HepG2 (cell line): Measurements from ENCODE around the gene NKD1. TPM values are rescaled to one million over a fixed set of nuclear protein-coding genes. Genes with fewer than 3 reads are reported as not detected.

Experiments used
- ATAC-seq: fragments of 200-7000 bp; cut with Tn5 transposase; 3 replicates; pipeline ENCODE4 v1.9.1; 2020; ENCODE audit warnings: mild to moderate bottlenecking, moderate library complexity
- BruUV-seq: library from RNA; stranded (reverse); fragments of 400-500 nt; replicated peaks from 2 replicates; lab custom pipeline; 2021; lab: Mats Ljungman, UMichigan
- CTCF ChIA-PET: fragments of 300-600 bp; formaldehyde crosslinking; extraction: SDS; loops from one replicate; lab custom pipeline; 2021; ENCODE audit warnings: low total read pairs, inconsistent platforms, low intra/inter-chr PET ratio; lab: Yijun Ruan, JAX
- POLR2A ChIA-PET: fragments of 350-600 bp; sonication (Branson Sonifier 250); formaldehyde crosslinking; loops from one replicate; lab custom pipeline; 2020; ENCODE audit warnings: antibody characterized with exemption, inconsistent platforms; lab: Yijun Ruan, JAX
- DNase-seq: peaks from one replicate; pipeline ENCODE4 v3.0.0-alpha.2; 2015; ENCODE audit warnings: low spot score
- FAIRE-seq: peaks from 3 replicates; lab custom pipeline; 2011; peaks lifted over from hg19 to GRCh38; lab: Jason Lieb, UNC
- H2AFZ ChIP-seq: one replicate; pipeline ENCODE4 v1.6.1; 2011; ENCODE audit warnings: low read length, inconsistent platforms
- H3K27ac ChIP-seq: fragments of 300-600 bp; 3 replicates; pipeline ENCODE4 v1.8.0; 2011; ENCODE audit warnings: mixed run types, mild to moderate bottlenecking, mixed read lengths, low read length, inconsistent platforms; ENCODE audit not compliant: insufficient read depth; ENCODE audit errors: extremely low read length
- H3K27me3 ChIP-seq, 2 experiments: fragments of 200-600 bp in 1 of 2; 2 replicates in 1 of 2; 3 replicates in 1 of 2; pipeline versions ENCODE4 v1.6.0 to v1.8.0; 2011; ENCODE audit warnings: low read length in 2 of 2, mild to moderate bottlenecking in 2 of 2, moderate library complexity in 2 of 2, inconsistent platforms in 1 of 2; ENCODE audit not compliant: insufficient read depth in 2 of 2, control insufficient read depth in 1 of 2
- H3K36me3 ChIP-seq, 2 experiments: fragments of 200-600 bp in 1 of 2; replicated peaks in 1 of 2; 2 replicates in 1 of 2; 3 replicates in 1 of 2; pipeline versions ENCODE4 v1.5.1 to v1.8.0; 2011; ENCODE audit warnings: low read length in 2 of 2, inconsistent platforms in 1 of 2; ENCODE audit not compliant: insufficient read depth in 2 of 2, control insufficient read depth in 1 of 2
- H3K4me1 ChIP-seq: 2 replicates; pipeline ENCODE4 v1.5.1; 2012; ENCODE audit warnings: low read length, inconsistent platforms; ENCODE audit not compliant: insufficient read depth
- H3K4me2 ChIP-seq: 2 replicates; pipeline ENCODE4 v1.6.0; 2011; ENCODE audit warnings: low read depth, low read length, inconsistent platforms
- H3K4me3 ChIP-seq, 3 experiments: fragments of 200-600 bp in 1 of 3; sonication (generic), shearing (Covaris generic) in 1 of 3; replicated peaks in 1 of 3; 2 replicates each; pipeline ENCODE4 v1.5.1; 2011 to 2016; ENCODE audit warnings: low read length in 3 of 3, inconsistent platforms in 2 of 3, low read depth in 2 of 3, mild to moderate bottlenecking in 2 of 3, control low read depth in 1 of 3, mixed read lengths in 1 of 3; ENCODE audit not compliant: insufficient read depth in 1 of 3
- H3K79me2 ChIP-seq: one replicate; pipeline ENCODE4 v1.6.1; 2011; ENCODE audit warnings: low read length, inconsistent platforms; ENCODE audit not compliant: insufficient read depth
- H3K9ac ChIP-seq: 2 replicates; pipeline ENCODE4 v1.6.0; 2011; ENCODE audit warnings: mild to moderate bottlenecking, low read depth, low read length, inconsistent platforms; ENCODE audit not compliant: insufficient read depth
- H3K9me3 ChIP-seq: 2 replicates; pipeline ENCODE4 v1.5.1; 2012; ENCODE audit warnings: mild to moderate bottlenecking, low read length
- H4K20me1 ChIP-seq: 2 replicates; pipeline ENCODE4 v1.6.0; 2011; ENCODE audit warnings: inconsistent platforms, mild to moderate bottlenecking, low read length, moderate library complexity; ENCODE audit not compliant: insufficient read depth
- AGO2 ChIP-seq: fragments of 200-400 bp; formaldehyde crosslinking; optimal IDR thresholded peaks from 2 replicates; pipeline ENCODE3; 2017; ENCODE audit warnings: mild to moderate bottlenecking, low read depth, low read length, moderate library complexity
- ATM ChIP-seq: fragments of 450-650 bp; IDR thresholded peaks from 2 replicates; pipeline ENCODE4 v1.7.1; 2017; ENCODE audit warnings: mild to moderate bottlenecking, borderline replicate concordance
- CEBPB ChIP-seq: IDR thresholded peaks from 2 replicates; pipeline ENCODE4 v1.6.1; 2011; ENCODE audit warnings: low read depth, low read length, improper control_type of control experiment, borderline replicate concordance
- CEBPG ChIP-seq: IDR thresholded peaks from 2 replicates; pipeline ENCODE4 v1.6.1; 2016
- CEBPZ ChIP-seq: IDR thresholded peaks from 2 replicates; pipeline ENCODE4 v1.6.1; 2012; ENCODE audit warnings: low read length, improper control_type of control experiment
- ETV5 ChIP-seq: IDR thresholded peaks from 2 replicates; pipeline ENCODE4 v1.6.1; 2018; ENCODE audit warnings: missing biosample characterization, missing genetic modification reagents, inconsistent platforms, borderline replicate concordance
- HHEX ChIP-seq: IDR thresholded peaks from 2 replicates; pipeline ENCODE4 v1.6.1; 2016; ENCODE audit warnings: control low read depth
- TSC22D2 ChIP-seq: sonication (generic); formaldehyde crosslinking; IDR thresholded peaks from 2 replicates; pipeline ENCODE4 v1.5.1; 2020; ENCODE audit warnings: missing genetic modification reagents, mild to moderate bottlenecking, borderline replicate concordance
- XRCC5 ChIP-seq: fragments of 200-400 bp; formaldehyde crosslinking; optimal IDR thresholded peaks from 2 replicates; pipeline ENCODE3; 2017; ENCODE audit warnings: mild to moderate bottlenecking, low read length
- ZC3H4 ChIP-seq: sonication (generic); formaldehyde crosslinking; IDR thresholded peaks from 2 replicates; pipeline ENCODE4 v1.4.0; 2020; ENCODE audit warnings: missing genetic modification reagents, borderline replicate concordance
- ZFX ChIP-seq: sonication (generic); formaldehyde crosslinking; IDR thresholded peaks from 2 replicates; pipeline ENCODE4 v1.4.0; 2020; ENCODE audit warnings: mild to moderate bottlenecking, low read depth, missing genetic modification reagents, moderate library complexity
- ZMAT5 ChIP-seq: sonication (generic); formaldehyde crosslinking; IDR thresholded peaks from 2 replicates; pipeline ENCODE4 v1.5.0; 2020; ENCODE audit warnings: mild to moderate bottlenecking, low read depth, missing genetic modification reagents, borderline replicate concordance
- ZNF691 ChIP-seq: sonication (generic); formaldehyde crosslinking; IDR thresholded peaks from 2 replicates; pipeline ENCODE4 v1.4.0; 2020; ENCODE audit warnings: missing genetic modification reagents, low read depth, mild to moderate bottlenecking, borderline replicate concordance
- WGBS: methylation state at CpG from one replicate; pipeline ENCODE4 v1.1.6; 2017; ENCODE audit warnings: low lambda C conversion rate; 5-methylcytosine and 5-hydroxymethylcytosine counted together
- in situ Hi-C: cut with HindIII; loops from 2 replicates; pipeline ENCODE4 v1.10.0; 2017; ENCODE audit warnings: low pct_unique_long_range_greater_than_20kb; ENCODE audit not compliant: extremely low pct_ligation_motif_present
- intact Hi-C: fragments of 100-400 bp; cut with micrococcal nuclease; formaldehyde crosslinking; loops from one replicate; pipeline ENCODE4 v1.10.0; 2022; ENCODE audit not compliant: unreplicated experiment
- polyA plus RNA-seq, 8 experiments: library from polyadenylated mRNA; depleted of rRNA in 3 of 8; stranded (reverse) in 7 of 8; unstranded in 1 of 8; fragments of >200 nt; fragmentation: Illumina TruSeq in 4 of 8; extraction: Trizol in 4 of 8; gene quantifications; 2 replicates each; pipeline versions ENCODE4 v1.2.1 to v1.2.3, GENCODE V29; 2011 to 2016; ENCODE audit warnings: low read depth in 4 of 8, missing spikeins in 1 of 8, mixed read lengths in 1 of 8; ENCODE audit not compliant: insufficient read depth in 1 of 8
- total RNA-seq, 5 experiments: library from RNA; depleted of rRNA; stranded (reverse); fragments of >200 nt; fragmentation: Illumina TruSeq; extraction: Trizol; gene quantifications; 2 replicates each; pipeline ENCODE4 v1.2.3, GENCODE V29; 2016; ENCODE audit warnings: low read depth in 1 of 5
- TF ChIP-seq, protein P1 (sequence below): IDR thresholded peaks from 2 replicates; pipeline ENCODE4 v1.4.0; 2020; ENCODE audit warnings: mild to moderate bottlenecking, missing genetic modification reagents

Gene NKD1
- total and polyA plus RNA-seq, 2 of the 13 experiments (the other 11 are each of a cell fraction or from before 2014, with no cell fraction given), result 70.4 to 121 TPM

- ATAC-seq (peak; percentile 27), FAIRE-seq (peak; percentile 37), DNase-seq (peak; percentile 39)
- peaks cover 71% of the 10 kb centered on the region for H3K4me1 ChIP-seq
- BruUV-seq, result no TSS peak
- POLR2A ChIA-PET, result interaction anchor here (1.0 kb wide), 1 partner anchor 218 kb away, joined by 3 read pairs; no protein-coding TSS in a partner anchor
- H3K9me3 ChIP-seq, result no peaks in the 10 kb centered on the region
- H3K27ac ChIP-seq, result peak overlapping the region; percentile 14
- no peak overlapping the region for H3K4me3 ChIP-seq
- in situ Hi-C loops, result no loop called here
- CTCF ChIA-PET, result no interaction called here
- no peak overlapping the region for H3K9ac ChIP-seq
- intact Hi-C loops, result no loop called here
- WGBS, result 91% methylated on average over 13 of the region's 15 CpGs
- peaks cover 87% of the 10 kb centered on the region for H3K79me2 ChIP-seq
- H4K20me1 ChIP-seq, result peaks cover 100% of the 10 kb centered on the region
- no peak overlapping the region for H3K4me2 ChIP-seq
- no peaks in the 10 kb centered on the region for H3K27me3 ChIP-seq
- H3K36me3 ChIP-seq, result peaks cover 75 to 98% of the 10 kb centered on the region in 2 experiments
- H2AFZ ChIP-seq, result no peak overlapping the region
- TF ChIP-seq AGO2, result peak; percentile 96
- TF ChIP-seq ZC3H4 (CRISPR knock-in tag), result no peak
- TF ChIP-seq CEBPB, result peak; percentile 77; the same call in 1 of the 2 replicates
- TF ChIP-seq, protein P1, sequence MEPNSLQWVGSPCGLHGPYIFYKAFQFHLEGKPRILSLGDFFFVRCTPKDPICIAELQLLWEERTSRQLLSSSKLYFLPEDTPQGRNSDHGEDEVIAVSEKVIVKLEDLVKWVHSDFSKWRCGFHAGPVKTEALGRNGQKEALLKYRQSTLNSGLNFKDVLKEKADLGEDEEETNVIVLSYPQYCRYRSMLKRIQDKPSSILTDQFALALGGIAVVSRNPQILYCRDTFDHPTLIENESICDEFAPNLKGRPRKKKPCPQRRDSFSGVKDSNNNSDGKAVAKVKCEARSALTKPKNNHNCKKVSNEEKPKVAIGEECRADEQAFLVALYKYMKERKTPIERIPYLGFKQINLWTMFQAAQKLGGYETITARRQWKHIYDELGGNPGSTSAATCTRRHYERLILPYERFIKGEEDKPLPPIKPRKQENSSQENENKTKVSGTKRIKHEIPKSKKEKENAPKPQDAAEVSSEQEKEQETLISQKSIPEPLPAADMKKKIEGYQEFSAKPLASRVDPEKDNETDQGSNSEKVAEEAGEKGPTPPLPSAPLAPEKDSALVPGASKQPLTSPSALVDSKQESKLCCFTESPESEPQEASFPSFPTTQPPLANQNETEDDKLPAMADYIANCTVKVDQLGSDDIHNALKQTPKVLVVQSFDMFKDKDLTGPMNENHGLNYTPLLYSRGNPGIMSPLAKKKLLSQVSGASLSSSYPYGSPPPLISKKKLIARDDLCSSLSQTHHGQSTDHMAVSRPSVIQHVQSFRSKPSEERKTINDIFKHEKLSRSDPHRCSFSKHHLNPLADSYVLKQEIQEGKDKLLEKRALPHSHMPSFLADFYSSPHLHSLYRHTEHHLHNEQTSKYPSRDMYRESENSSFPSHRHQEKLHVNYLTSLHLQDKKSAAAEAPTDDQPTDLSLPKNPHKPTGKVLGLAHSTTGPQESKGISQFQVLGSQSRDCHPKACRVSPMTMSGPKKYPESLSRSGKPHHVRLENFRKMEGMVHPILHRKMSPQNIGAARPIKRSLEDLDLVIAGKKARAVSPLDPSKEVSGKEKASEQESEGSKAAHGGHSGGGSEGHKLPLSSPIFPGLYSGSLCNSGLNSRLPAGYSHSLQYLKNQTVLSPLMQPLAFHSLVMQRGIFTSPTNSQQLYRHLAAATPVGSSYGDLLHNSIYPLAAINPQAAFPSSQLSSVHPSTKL (CRISPR knock-in tag), result no peak
- TF ChIP-seq ATM, result no peak
- no peak for TF ChIP-seq HHEX (CRISPR knock-in tag)
- TF ChIP-seq ZMAT5 (CRISPR knock-in tag), result no peak
- TF ChIP-seq ZNF691 (CRISPR knock-in tag), result no peak
- TF ChIP-seq ZFX (CRISPR knock-in tag), result peak; percentile 13; the same call in 1 of the 2 replicates
- peak; percentile 33; the same call in 1 of the 2 replicates for TF ChIP-seq ETV5
- TF ChIP-seq CEBPG (CRISPR knock-in tag), result peak; percentile 54
- TF ChIP-seq XRCC5, result no peak
- TF ChIP-seq TSC22D2, result no peak
- TF ChIP-seq CEBPZ, result no peak
These were observed 52.5 kb downstream of the NKD1 start for GRCh38 chr16:50600582-50601283.
